GM12878 (cell line): ENCODE results near the gene ARL2. TPM values are rescaled to one million over a fixed set of nuclear protein-coding genes. Genes with fewer than 3 reads are reported as not detected.

Experiments
- ATAC-seq: fragments of 200-7000 bp; cut with Tn5 transposase; 3 replicates; pipeline ENCODE4 v1.9.1; 2020; ENCODE audit warnings: mild to moderate bottlenecking, moderate library complexity
- BruUV-seq: library from RNA; stranded (reverse); fragments of 400-500 nt; replicated peaks from 2 replicates; lab custom pipeline; 2021; lab: Mats Ljungman, UMichigan
- CTCF ChIA-PET: fragments of 300-600 bp; sonication (Branson Sonifier 250); formaldehyde crosslinking; extraction: SDS; loops from one replicate; lab custom pipeline; 2021; ENCODE audit warnings: inconsistent platforms; lab: Yijun Ruan, JAX
- POLR2A ChIA-PET: fragments of 350-600 bp; formaldehyde crosslinking; extraction: SDS; loops from one replicate; lab custom pipeline; 2021; ENCODE audit warnings: inconsistent platforms; lab: Charles Lee
- RAD21 ChIA-PET: fragments of 300-600 bp; sonication (Branson Sonifier 250); formaldehyde crosslinking; loops from one replicate; lab custom pipeline; 2023; ENCODE audit warnings: antibody characterized with exemption; ENCODE audit not compliant: unreplicated experiment; lab: Charles Lee
- SMC1A ChIA-PET: fragments of 300-600 bp; sonication (Branson Sonifier 250); formaldehyde crosslinking; loops from one replicate; lab custom pipeline; 2023; ENCODE audit not compliant: unreplicated experiment, uncharacterized antibody; lab: Charles Lee
- DNase-seq: peaks from one replicate; pipeline ENCODE4 v3.0.0-alpha.2; 2011; ENCODE audit warnings: low read depth, low spot score
- FAIRE-seq: peaks from 3 replicates; lab custom pipeline; 2011; peaks lifted over from hg19 to GRCh38; lab: Jason Lieb, UNC
- H2AFZ ChIP-seq: 2 replicates; pipeline ENCODE4 v1.6.0; 2011; ENCODE audit warnings: low read depth, low read length, control low read depth; ENCODE audit not compliant: control insufficient read depth
- H3K27ac ChIP-seq: 2 replicates; pipeline ENCODE4 v1.5.1; 2011; ENCODE audit warnings: control low read depth; ENCODE audit not compliant: control insufficient read depth, insufficient read depth
- H3K27me3 ChIP-seq, 2 experiments: replicated peaks in 1 of 2; 2 replicates each; pipeline versions ENCODE4 v1.6.0 to v1.6.1; 2011; ENCODE audit warnings: low read length in 1 of 2; ENCODE audit not compliant: control insufficient read depth in 2 of 2, insufficient read depth in 2 of 2
- H3K36me3 ChIP-seq, 2 experiments: 2 replicates each; pipeline ENCODE4 v1.5.1; 2011; ENCODE audit warnings: low read length in 1 of 2; ENCODE audit not compliant: control insufficient read depth in 2 of 2, insufficient read depth in 2 of 2
- H3K4me1 ChIP-seq: 2 replicates; pipeline ENCODE4 v1.6.1; 2011; ENCODE audit warnings: mild to moderate bottlenecking, low read length, moderate library complexity, mixed read lengths; ENCODE audit not compliant: control insufficient read depth, insufficient read depth
- H3K4me2 ChIP-seq: 2 replicates; pipeline ENCODE4 v1.6.0; 2011; ENCODE audit warnings: control low read depth; ENCODE audit not compliant: control insufficient read depth, insufficient read depth
- H3K4me3 ChIP-seq: fragments of 200-600 bp; sonication (generic); 2 replicates; pipeline ENCODE4 v1.5.1; 2016
- H3K79me2 ChIP-seq: 2 replicates; pipeline ENCODE4 v1.6.0; 2011; ENCODE audit warnings: low read length; ENCODE audit not compliant: control insufficient read depth, insufficient read depth
- H3K9ac ChIP-seq: 2 replicates; pipeline ENCODE4 v1.8.0; 2011; ENCODE audit warnings: low read length, control low read depth, mixed read lengths; ENCODE audit not compliant: control insufficient read depth, insufficient read depth
- H3K9me3 ChIP-seq: replicated peaks from 3 replicates; pipeline ENCODE4 v1.5.1; 2011; ENCODE audit warnings: mild to moderate bottlenecking, low read length; ENCODE audit not compliant: control insufficient read depth, insufficient read depth
- H4K20me1 ChIP-seq: 2 replicates; pipeline ENCODE4 v1.6.0; 2011; ENCODE audit not compliant: control insufficient read depth, insufficient read depth
- RBBP5 ChIP-seq: fragments of 200-600 bp; sonication (generic); conservative IDR thresholded peaks from 2 replicates; pipeline ENCODE4 v1.6.1; 2016
- ZNF384 ChIP-seq: IDR thresholded peaks from 2 replicates; pipeline ENCODE4 v1.6.1; 2012; ENCODE audit warnings: low read depth, mild to moderate bottlenecking, low read length, improper control_type of control experiment, borderline replicate concordance
- WGBS: methylation state at CpG from one replicate; pipeline ENCODE4 v1.1.6; 2016; ENCODE audit warnings: low lambda C conversion rate; ENCODE audit not compliant: insufficient replicate concordance, insufficient coverage; ENCODE audit errors: missing lambda C conversion rate; 5-methylcytosine and 5-hydroxymethylcytosine counted together
- in situ Hi-C: fragments of 300-500 bp; cut with MboI; formaldehyde crosslinking; loops from 9 replicates; pipeline ENCODE4 v1.14.3; 2018; ENCODE audit warnings: mixed read lengths
- intact Hi-C: fragments of 100-400 bp; cut with micrococcal nuclease; formaldehyde crosslinking; loops from one replicate; pipeline ENCODE4 v1.14.2; 2022; ENCODE audit not compliant: unreplicated experiment
- microRNA-seq: library from miRNA; unstranded; fragments of <30 nt; microRNA quantifications from one replicate; pipeline ENCODE4, GENCODE V29; 2018
- polyA plus RNA-seq, 11 experiments: library from polyadenylated mRNA; depleted of rRNA in 4 of 11; unstranded in 6 of 11; stranded (reverse) in 5 of 11; fragments of >200 nt; fragmentation: Nextera tagmentation in 4 of 11; fragmentation: Illumina TruSeq in 1 of 11; extraction: Ambion mirVana in 4 of 11; extraction: Trizol in 1 of 11; gene quantifications; 1 replicate in 1 of 11; 2 replicates in 10 of 11; pipeline versions ENCODE4 v1.2.1 to v1.2.3, GENCODE V29; 2011 to 2016; ENCODE audit warnings: inconsistent platforms in 2 of 11, missing spikeins in 2 of 11, low read depth in 1 of 11
- small RNA-seq: library from RNA; depleted of rRNA; stranded (forward); fragments of <200 nt; gene quantifications from one replicate; pipeline ENCODE3, GENCODE V24; 2014
- total RNA-seq, 4 experiments: library from RNA; depleted of rRNA in 3 of 4; stranded (reverse); fragments of >200 nt in 3 of 4; fragmentation: Illumina TruSeq in 1 of 4; extraction: Trizol in 1 of 4; gene quantifications; 2 replicates each; pipeline versions ENCODE4 v1.2.1 to v1.2.3, GENCODE V29; 2013 to 2021

ARL2 gene
- total and polyA plus RNA-seq, 10 of the 15 experiments (the other 5 are each of a cell fraction or from before 2014, with no cell fraction given), result 4.1 to 138 (median 73.4) TPM

DNA sequence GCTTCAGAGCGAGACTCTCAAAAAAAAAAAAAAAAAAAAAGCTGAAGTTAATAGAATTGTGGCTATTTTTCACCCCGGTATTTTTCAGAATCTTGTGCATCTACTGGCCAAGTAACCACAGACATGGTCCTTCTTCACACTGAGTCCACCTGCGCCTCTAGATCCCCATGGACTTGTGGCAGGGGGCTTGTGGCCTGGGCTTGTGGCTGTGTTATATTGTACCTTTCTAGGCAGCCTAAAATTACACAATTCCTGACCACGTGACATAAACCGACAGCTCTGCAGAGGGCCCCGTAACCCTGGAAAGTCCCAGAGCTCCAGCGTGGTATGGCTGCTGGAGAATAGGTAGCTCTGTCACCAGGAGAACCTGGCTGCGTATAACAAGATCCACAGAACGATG is 55.3 kb downstream of the ARL2 start:
- CTCF ChIA-PET, result interaction anchor here (1.4 to 2.0 kb wide), 4 partner anchors 10 to 54 kb away, joined by 3 to 6 read pairs (median 5); partner anchors contain the start of gene SAC3D1
- no peak for FAIRE-seq
- SMC1A ChIA-PET, result interaction anchor here (0.8 to 2.1 kb wide), 5 partner anchors 9 to 40 kb away, joined by 4 to 9 read pairs (median 5); partner anchors contain the start of gene SAC3D1

More for the DNA sequence above, 55.3 kb downstream of the ARL2 start:
- Histone ChIP-seq H2AFZ (no peak overlapping the region), H3K36me3 (no peaks in the 10 kb centered on the region), H3K4me3 (no peak overlapping the region), H3K4me1 (peaks cover 11% of the 10 kb centered on the region), H3K27me3 (no peaks in the 10 kb centered on the region), H4K20me1 (no peaks in the 10 kb centered on the region), H3K27ac (no peak overlapping the region), H3K9ac (no peak overlapping the region), H3K79me2 (no peaks in the 10 kb centered on the region), H3K4me2 (no peak overlapping the region), H3K9me3 (no peaks in the 10 kb centered on the region)
- ChIA-PET RAD21 (interaction anchor here (0.9 kb wide), 1 partner anchor 10 kb away, joined by 3 read pairs; no protein-coding TSS in a partner anchor), POLR2A (interaction anchor here (0.6 to 2.3 kb wide), 8 partner anchors 9 to 169 kb away, joined by 3 to 9 read pairs (median 5); partner anchors contain the start of gene SAC3D1)
- 17% methylated on average over 8 of the region's 9 CpGs for WGBS
- no peak for DNase-seq
- intact Hi-C loops (no loop called here), in situ Hi-C loops (no loop called here)
- TF ChIP-seq ZNF384, result peak; percentile 38; the same call in 1 of the 2 replicates
- TF ChIP-seq RBBP5, result no peak
- ATAC-seq, result no peak
- no TSS peak for BruUV-seq

Small RNA genes within 50 kb of the gene (microRNA-seq; reads per million reads assigned to microRNA genes)
- not detected for gene MIR6879

Small RNA genes within 50 kb of the gene (small RNA-seq; reads per million reads assigned to genes)
- gene MIR6879 (0.16 reads per million), gene SNX15 (not detected)

Other genes starting within 250 kb of the ARL2 start
Only the 7 nearest of the 24 such genes appear.
- gene MAJIN, start 42.1 kb upstream of the ARL2 start, total RNA-seq (2014; rRNA removed), result not detected in 2 replicates
- not detected in 2 replicates for gene MAJIN, start 42.1 kb upstream of the ARL2 start, total RNA-seq (2014; rRNA removed; fragmentation: Illumina TruSeq; extraction: Trizol)
- gene MAJIN, start 42.1 kb upstream of the ARL2 start, total RNA-seq (2021), result not detected in 2 replicates
- gene MAJIN, start 42.1 kb upstream of the ARL2 start, polyA plus RNA-seq (2011; rRNA removed), result not detected in 2 replicates
- not detected in 2 replicates for gene MAJIN, start 42.1 kb upstream of the ARL2 start, polyA plus RNA-seq (2014; fragmentation: Illumina TruSeq; extraction: Trizol)
- gene MAJIN, start 42.1 kb upstream of the ARL2 start, polyA plus RNA-seq (2014; fragmentation: Nextera tagmentation; extraction: Ambion mirVana), result not detected
- 0.10 TPM in 1 of 2 replicates, not detected in the other for gene MAJIN, start 42.1 kb upstream of the ARL2 start, polyA plus RNA-seq (2014; rRNA removed)
- not detected for gene MAJIN, start 42.1 kb upstream of the ARL2 start, polyA plus RNA-seq (2016; fragmentation: Nextera tagmentation; extraction: Ambion mirVana)
- 0.51 and 0.93 TPM in 2 replicates for gene BATF2, start 17.2 kb upstream of the ARL2 start, total RNA-seq (2014; rRNA removed)
- gene BATF2, start 17.2 kb upstream of the ARL2 start, total RNA-seq (2014; rRNA removed; fragmentation: Illumina TruSeq; extraction: Trizol), result 0.28 and 0.45 TPM in 2 replicates
- 0.98 and 1.1 TPM in 2 replicates for gene BATF2, start 17.2 kb upstream of the ARL2 start, total RNA-seq (2021)
- not detected in 2 replicates for gene BATF2, start 17.2 kb upstream of the ARL2 start, polyA plus RNA-seq (2011; rRNA removed)
- gene BATF2, start 17.2 kb upstream of the ARL2 start, polyA plus RNA-seq (2014; fragmentation: Illumina TruSeq; extraction: Trizol), result 0.38 and 0.52 TPM in 2 replicates
- gene BATF2, start 17.2 kb upstream of the ARL2 start, polyA plus RNA-seq (2014; fragmentation: Nextera tagmentation; extraction: Ambion mirVana), result under 1 TPM; 0.18 to 0.24 TPM
- 0.49 and 0.81 TPM in 2 replicates for gene BATF2, start 17.2 kb upstream of the ARL2 start, polyA plus RNA-seq (2014; rRNA removed)
- gene BATF2, start 17.2 kb upstream of the ARL2 start, polyA plus RNA-seq (2016; fragmentation: Nextera tagmentation; extraction: Ambion mirVana), result under 1 TPM; 0.26 to 0.27 TPM
- gene SNX15, start 13.3 kb downstream of the ARL2 start, total RNA-seq (2014; rRNA removed), result 17.7 and 18.4 TPM in 2 replicates
- 10.0 and 11.4 TPM in 2 replicates for gene SNX15, start 13.3 kb downstream of the ARL2 start, total RNA-seq (2014; rRNA removed; fragmentation: Illumina TruSeq; extraction: Trizol)
- gene SNX15, start 13.3 kb downstream of the ARL2 start, total RNA-seq (2021), result 23.4 and 24.0 TPM in 2 replicates
- gene SNX15, start 13.3 kb downstream of the ARL2 start, polyA plus RNA-seq (2011; rRNA removed), result 0.39 and 2.7 TPM in 2 replicates
- 0.35 and 14.8 TPM in 2 replicates for gene SNX15, start 13.3 kb downstream of the ARL2 start, polyA plus RNA-seq (2014; fragmentation: Illumina TruSeq; extraction: Trizol)
- 1 to 10 TPM; 2.4 to 3.3 TPM for gene SNX15, start 13.3 kb downstream of the ARL2 start, polyA plus RNA-seq (2014; fragmentation: Nextera tagmentation; extraction: Ambion mirVana)
- gene SNX15, start 13.3 kb downstream of the ARL2 start, polyA plus RNA-seq (2014; rRNA removed), result 17.4 and 18.3 TPM in 2 replicates
- gene SNX15, start 13.3 kb downstream of the ARL2 start, polyA plus RNA-seq (2016; fragmentation: Nextera tagmentation; extraction: Ambion mirVana), result 10 to 100 TPM; 18.3 to 19.8 TPM
- 11.9 and 16.2 TPM in 2 replicates for gene SAC3D1, start 27.1 kb downstream of the ARL2 start, total RNA-seq (2014; rRNA removed)
- 6.8 and 8.1 TPM in 2 replicates for gene SAC3D1, start 27.1 kb downstream of the ARL2 start, total RNA-seq (2014; rRNA removed; fragmentation: Illumina TruSeq; extraction: Trizol)
- gene SAC3D1, start 27.1 kb downstream of the ARL2 start, total RNA-seq (2021), result 32.5 and 34.9 TPM in 2 replicates
- gene SAC3D1, start 27.1 kb downstream of the ARL2 start, polyA plus RNA-seq (2011; rRNA removed), result 2.5 and 4.7 TPM in 2 replicates
- gene SAC3D1, start 27.1 kb downstream of the ARL2 start, polyA plus RNA-seq (2014; fragmentation: Illumina TruSeq; extraction: Trizol), result 0.40 and 2.9 TPM in 2 replicates
- gene SAC3D1, start 27.1 kb downstream of the ARL2 start, polyA plus RNA-seq (2014; fragmentation: Nextera tagmentation; extraction: Ambion mirVana), result 1 to 10 TPM in 1 of 2 experiments, under 1 TPM in 1; 0.16 to 1.7 TPM
- gene SAC3D1, start 27.1 kb downstream of the ARL2 start, polyA plus RNA-seq (2014; rRNA removed), result 26.3 and 27.0 TPM in 2 replicates
- 10 to 100 TPM; 28.6 to 44.6 TPM for gene SAC3D1, start 27.1 kb downstream of the ARL2 start, polyA plus RNA-seq (2016; fragmentation: Nextera tagmentation; extraction: Ambion mirVana)
- 4.7 TPM in 2 replicates for gene NAALADL1, start 44.4 kb downstream of the ARL2 start, total RNA-seq (2014; rRNA removed)
- 2.7 and 4.2 TPM in 2 replicates for gene NAALADL1, start 44.4 kb downstream of the ARL2 start, total RNA-seq (2014; rRNA removed; fragmentation: Illumina TruSeq; extraction: Trizol)
- 3.3 and 4.0 TPM in 2 replicates for gene NAALADL1, start 44.4 kb downstream of the ARL2 start, total RNA-seq (2021)
- 0.24 and 0.77 TPM in 2 replicates for gene NAALADL1, start 44.4 kb downstream of the ARL2 start, polyA plus RNA-seq (2011; rRNA removed)
- 0.27 and 1.6 TPM in 2 replicates for gene NAALADL1, start 44.4 kb downstream of the ARL2 start, polyA plus RNA-seq (2014; fragmentation: Illumina TruSeq; extraction: Trizol)
- gene NAALADL1, start 44.4 kb downstream of the ARL2 start, polyA plus RNA-seq (2014; fragmentation: Nextera tagmentation; extraction: Ambion mirVana), result 1 to 10 TPM; 1.3 TPM
- 5.5 and 7.1 TPM in 2 replicates for gene NAALADL1, start 44.4 kb downstream of the ARL2 start, polyA plus RNA-seq (2014; rRNA removed)
- gene NAALADL1, start 44.4 kb downstream of the ARL2 start, polyA plus RNA-seq (2016; fragmentation: Nextera tagmentation; extraction: Ambion mirVana), result 1 to 10 TPM; 1.1 to 1.4 TPM
- 54.8 and 58.4 TPM in 2 replicates for gene CDCA5, start 69.9 kb downstream of the ARL2 start, total RNA-seq (2014; rRNA removed)
- gene CDCA5, start 69.9 kb downstream of the ARL2 start, total RNA-seq (2014; rRNA removed; fragmentation: Illumina TruSeq; extraction: Trizol), result 46.1 and 47.9 TPM in 2 replicates
- gene CDCA5, start 69.9 kb downstream of the ARL2 start, total RNA-seq (2021), result 78.1 and 81.4 TPM in 2 replicates
- 32.4 and 44.0 TPM in 2 replicates for gene CDCA5, start 69.9 kb downstream of the ARL2 start, polyA plus RNA-seq (2011; rRNA removed)
- gene CDCA5, start 69.9 kb downstream of the ARL2 start, polyA plus RNA-seq (2014; fragmentation: Illumina TruSeq; extraction: Trizol), result 44.7 and 71.4 TPM in 2 replicates
- 10 to 100 TPM; 21.2 to 34.3 TPM for gene CDCA5, start 69.9 kb downstream of the ARL2 start, polyA plus RNA-seq (2014; fragmentation: Nextera tagmentation; extraction: Ambion mirVana)
- gene CDCA5, start 69.9 kb downstream of the ARL2 start, polyA plus RNA-seq (2014; rRNA removed), result 77.6 and 80.6 TPM in 2 replicates
- gene CDCA5, start 69.9 kb downstream of the ARL2 start, polyA plus RNA-seq (2016; fragmentation: Nextera tagmentation; extraction: Ambion mirVana), result 100 to 1,000 TPM; 105 to 107 TPM
- gene ZFPL1, start 70.1 kb downstream of the ARL2 start, total RNA-seq (2014; rRNA removed), result 31.7 and 37.2 TPM in 2 replicates
- 11.0 and 13.8 TPM in 2 replicates for gene ZFPL1, start 70.1 kb downstream of the ARL2 start, total RNA-seq (2014; rRNA removed; fragmentation: Illumina TruSeq; extraction: Trizol)
- 29.0 and 31.3 TPM in 2 replicates for gene ZFPL1, start 70.1 kb downstream of the ARL2 start, total RNA-seq (2021)
- 13.0 and 24.7 TPM in 2 replicates for gene ZFPL1, start 70.1 kb downstream of the ARL2 start, polyA plus RNA-seq (2011; rRNA removed)
- gene ZFPL1, start 70.1 kb downstream of the ARL2 start, polyA plus RNA-seq (2014; fragmentation: Illumina TruSeq; extraction: Trizol), result 9.7 and 20.5 TPM in 2 replicates
- 1 to 10 TPM; 2.2 to 5.6 TPM for gene ZFPL1, start 70.1 kb downstream of the ARL2 start, polyA plus RNA-seq (2014; fragmentation: Nextera tagmentation; extraction: Ambion mirVana)
- gene ZFPL1, start 70.1 kb downstream of the ARL2 start, polyA plus RNA-seq (2014; rRNA removed), result 29.3 and 38.0 TPM in 2 replicates
- 10 to 100 TPM; 36.6 to 37.8 TPM for gene ZFPL1, start 70.1 kb downstream of the ARL2 start, polyA plus RNA-seq (2016; fragmentation: Nextera tagmentation; extraction: Ambion mirVana)